OCI-M2 (cell line): ENCODE results near the gene IFT74.
A peak's percentile ranks its signal among the peaks of the same experiment; 100 is the strongest.

Experiments used
- DNase-seq: peaks from one replicate; lab custom pipeline; 2025; ENCODE audit not compliant: unreplicated experiment; lab: John Stamatoyannopoulos, UW

The IFT74 gene

GRCh38 chr9:26955921-26956859 is at the start of gene IFT74:
TSS of gene IFT74 (plus strand) at chr9:26956412. CDS start at chr9:26961968, 5,556 bp downstream.
- DNase-seq: peak; percentile 87

- no peak for DNase-seq
These were observed 43.0 kb upstream of the IFT74 start for GRCh38 chr9:26913138-26913668.

GRCh38 chr9:26919698-26920097 is 36.5 kb upstream of the IFT74 start:
- no peak for DNase-seq

GRCh38 chr9:26925609-26926008 is 30.6 kb upstream of the IFT74 start:
- no peak for DNase-seq

GRCh38 chr9:26928902-26929495 is 27.2 kb upstream of the IFT74 start:
- DNase-seq: no peak

GRCh38 chr9:26935847-26936246 is 20.4 kb upstream of the IFT74 start:
- no peak for DNase-seq

GRCh38 chr9:26937816-26938371 is 18.3 kb upstream of the IFT74 start:
- no peak for DNase-seq

GRCh38 chr9:26939955-26940711 is 16.1 kb upstream of the IFT74 start:
- DNase-seq: no peak

GRCh38 chr9:26940779-26941178 is 15.4 kb upstream of the IFT74 start:
- no peak for DNase-seq

GRCh38 chr9:26945591-26945990 is 10.6 kb upstream of the IFT74 start:
- no peak for DNase-seq

- DNase-seq: peak; percentile 68
These were observed 9.2 kb upstream of the IFT74 start, which contains the start of gene PLAA for GRCh38 chr9:26946753-26947727. TSS of gene PLAA (minus strand) at chr9:26947242. CDS start at chr9:26947045, 197 bp downstream.

GRCh38 chr9:26947736-26948135 is 8.5 kb upstream of the IFT74 start:
- no peak for DNase-seq

GRCh38 chr9:26949637-26950069 is 6.6 kb upstream of the IFT74 start:
- DNase-seq: no peak

GRCh38 chr9:26950521-26950920 is 5.7 kb upstream of the IFT74 start:
- DNase-seq: no peak

- no peak for DNase-seq
These were observed 4.4 kb upstream of the IFT74 start for GRCh38 chr9:26951794-26952193.

GRCh38 chr9:26954050-26954508 is 2.1 kb upstream of the IFT74 start:
- no peak for DNase-seq

- DNase-seq: peak; percentile 15
These were observed 849 bp upstream of the IFT74 start for GRCh38 chr9:26955222-26955903.

GRCh38 chr9:26956860-26957233 is 635 bp downstream of the IFT74 start:
- DNase-seq: no peak

GRCh38 chr9:26971721-26972120 is 15.5 kb downstream of the IFT74 start:
- DNase-seq: no peak
